NT2/D1 (cell line): ENCODE data around the gene C6orf15.

Experiments
- DNase-seq: peaks from one replicate; pipeline ENCODE4 v3.0.0-alpha.2; 2011; ENCODE audit warnings: low read depth, low spot score
- H3K27me3 ChIP-seq: 2 replicates; pipeline ENCODE4 v1.6.0; 2011; ENCODE audit warnings: mild to moderate bottlenecking; ENCODE audit not compliant: insufficient read length, insufficient read depth
- H3K36me3 ChIP-seq: 2 replicates; pipeline ENCODE4 v1.6.1; 2011; ENCODE audit warnings: mild to moderate bottlenecking, low read length, mixed read lengths; ENCODE audit not compliant: insufficient read depth, insufficient read length
- H3K4me1 ChIP-seq: 2 replicates; pipeline ENCODE4 v1.5.1; 2011; ENCODE audit not compliant: insufficient read depth, insufficient read length
- H3K4me3 ChIP-seq: 2 replicates; pipeline ENCODE4 v1.5.1; 2011; ENCODE audit warnings: low read depth; ENCODE audit not compliant: insufficient read length
- H3K9ac ChIP-seq: 2 replicates; pipeline ENCODE4 v1.6.0; 2011; ENCODE audit warnings: low read depth; ENCODE audit not compliant: insufficient read length
- H3K9me3 ChIP-seq: 2 replicates; pipeline ENCODE4 v1.5.1; 2011; ENCODE audit warnings: mild to moderate bottlenecking, low read length; ENCODE audit not compliant: insufficient read depth
- SUZ12 ChIP-seq: IDR thresholded peaks from 2 replicates; pipeline ENCODE4 v1.6.1; 2011; ENCODE audit not compliant: insufficient read length, insufficient read depth; ENCODE audit errors: extremely low read depth
- YY1 ChIP-seq: IDR thresholded peaks from 2 replicates; pipeline ENCODE4 v1.6.1; 2011; ENCODE audit not compliant: insufficient read length, insufficient read depth
- ZNF274 ChIP-seq: IDR thresholded peaks from 2 replicates; pipeline ENCODE4 v1.6.1; 2011; ENCODE audit warnings: mild to moderate bottlenecking, low read depth, low read length

Gene C6orf15

GRCh38 chr6:31154436-31154835 is 42.1 kb upstream of the C6orf15 start:
- no peaks in the 10 kb centered on the region for H3K9me3 ChIP-seq
- peaks cover 55% of the 10 kb centered on the region for H3K36me3 ChIP-seq
- no peak overlapping the region for H3K4me3 ChIP-seq
- no peak for DNase-seq
- peaks cover 2% of the 10 kb centered on the region for H3K4me1 ChIP-seq
- H3K27me3 ChIP-seq = no peaks in the 10 kb centered on the region
- TF ChIP-seq ZNF274 = no peak
- TF ChIP-seq SUZ12 = no peak
- TF ChIP-seq YY1 = no peak
- H3K9ac ChIP-seq = no peak overlapping the region

- Histone ChIP-seq H3K9me3 (no peaks in the 10 kb centered on the region), H3K4me3 (no peak overlapping the region), H3K36me3 (peaks cover 63% of the 10 kb centered on the region), H3K27me3 (no peaks in the 10 kb centered on the region), H3K9ac (no peak overlapping the region), H3K4me1 (peaks cover 2% of the 10 kb centered on the region)
- no peak for DNase-seq
- TF ChIP-seq YY1 = no peak
These were observed 40.4 kb upstream of the C6orf15 start for GRCh38 chr6:31152781-31153180.

GRCh38 chr6:31149827-31150447 is 37.6 kb upstream of the C6orf15 start:
- H3K9me3 ChIP-seq = no peaks in the 10 kb centered on the region
- no peaks in the 10 kb centered on the region for H3K27me3 ChIP-seq
- peaks cover 60% of the 10 kb centered on the region for H3K36me3 ChIP-seq
- TF ChIP-seq YY1 = no peak
- TF ChIP-seq ZNF274 = no peak
- no peak for TF ChIP-seq SUZ12
- H3K4me3 ChIP-seq = no peak overlapping the region
- no peaks in the 10 kb centered on the region for H3K4me1 ChIP-seq
- no peak for DNase-seq
- no peak overlapping the region for H3K9ac ChIP-seq

GRCh38 chr6:31145386-31145785 is 33.0 kb upstream of the C6orf15 start:
- TF ChIP-seq YY1 = no peak
- no peak for TF ChIP-seq ZNF274
- TF ChIP-seq SUZ12 = no peak
- no peak for DNase-seq
- no peak overlapping the region for H3K9ac ChIP-seq
- no peak overlapping the region for H3K4me3 ChIP-seq
- H3K4me1 ChIP-seq = peaks cover 3% of the 10 kb centered on the region
- H3K9me3 ChIP-seq = no peaks in the 10 kb centered on the region
- no peaks in the 10 kb centered on the region for H3K27me3 ChIP-seq
- H3K36me3 ChIP-seq = peaks cover 56% of the 10 kb centered on the region

GRCh38 chr6:31144970-31145340 is 32.6 kb upstream of the C6orf15 start:
- H3K9me3 ChIP-seq = no peaks in the 10 kb centered on the region
- H3K27me3 ChIP-seq = no peaks in the 10 kb centered on the region
- peaks cover 52% of the 10 kb centered on the region for H3K36me3 ChIP-seq
- peaks cover 5% of the 10 kb centered on the region for H3K4me1 ChIP-seq
- no peak overlapping the region for H3K9ac ChIP-seq
- H3K4me3 ChIP-seq = no peak overlapping the region
- no peak for TF ChIP-seq YY1
- TF ChIP-seq ZNF274 = no peak
- TF ChIP-seq SUZ12 = no peak
- no peak for DNase-seq

GRCh38 chr6:31144296-31144969 is 32.1 kb upstream of the C6orf15 start:
- H3K9me3 ChIP-seq = no peaks in the 10 kb centered on the region
- no peaks in the 10 kb centered on the region for H3K27me3 ChIP-seq
- peaks cover 48% of the 10 kb centered on the region for H3K36me3 ChIP-seq
- TF ChIP-seq ZNF274 (no peak), YY1 (no peak), SUZ12 (no peak)
- no peak overlapping the region for H3K9ac ChIP-seq
- peaks cover 6% of the 10 kb centered on the region for H3K4me1 ChIP-seq
- DNase-seq = no peak
- no peak overlapping the region for H3K4me3 ChIP-seq

- H3K4me1 ChIP-seq = peaks cover 6% of the 10 kb centered on the region
- peaks cover 43% of the 10 kb centered on the region for H3K36me3 ChIP-seq
- DNase-seq = no peak
- H3K9me3 ChIP-seq = no peaks in the 10 kb centered on the region
- H3K9ac ChIP-seq = no peak overlapping the region
- no peak overlapping the region for H3K4me3 ChIP-seq
- no peak for TF ChIP-seq ZNF274
- no peak for TF ChIP-seq SUZ12
- TF ChIP-seq YY1 = no peak
- H3K27me3 ChIP-seq = no peaks in the 10 kb centered on the region
These were observed 30.8 kb upstream of the C6orf15 start for GRCh38 chr6:31143148-31143547.
